Stimulated activated naive B cell treated with anti-CD40 and anti-IgM and Interleukin-4, amounts not matched to agents 10 μg/mL and 1 μg/mL and 100 μg/mL, for 72 hours (primary cell): ENCODE results near the gene FOXP1.

Experiments used
- ATAC-seq, 2 donors: fragments of 150-1000 bp; cut with Tn5 transposase; replicated peaks; 2 replicates each; pipeline ENCODE4 v1.10.0; 2021; ENCODE audit warnings: moderate library complexity in 1 of 2
- DNase-seq: peaks from one replicate; pipeline ENCODE4 v3.0.0; 2021
- H3K27ac Mint-ChIP-seq: one replicate; pipeline ENCODE4 v1.8.0; 2022; ENCODE audit warnings: mild to moderate bottlenecking, mixed read lengths
- H3K27me3 Mint-ChIP-seq, 2 donors: one replicate each; pipeline ENCODE4 v1.8.0; 2022; ENCODE audit warnings: mixed read lengths in 2 of 2
- H3K36me3 Mint-ChIP-seq, 2 donors: one replicate each; pipeline ENCODE4 v1.8.0; 2022; ENCODE audit warnings: mixed read lengths in 2 of 2, mild to moderate bottlenecking in 1 of 2
- H3K4me1 Mint-ChIP-seq, 2 donors: one replicate each; pipeline ENCODE4 v1.8.0; 2022; ENCODE audit warnings: mixed read lengths in 2 of 2, mild to moderate bottlenecking in 1 of 2
- H3K4me3 Mint-ChIP-seq, 2 donors: one replicate each; pipeline ENCODE4 v1.8.0; 2022; ENCODE audit warnings: mild to moderate bottlenecking in 2 of 2, mixed read lengths in 2 of 2, moderate library complexity in 1 of 2
- H3K9me3 Mint-ChIP-seq, 2 donors: one replicate each; pipeline ENCODE4 v1.8.0; 2022; ENCODE audit warnings: mixed read lengths in 2 of 2, mild to moderate bottlenecking in 1 of 2

The FOXP1 gene

GRCh38 chr3:71131375-71132314 lies 451.9 kb downstream of the FOXP1 start:
- ATAC-seq (peak; percentile 31 to 48), DNase-seq (no peak)
- Mint-ChIP-seq H3K4me3 (peak overlapping the region; percentile 86 to 97), H3K4me1 (peaks cover 43 to 78% of the 10 kb centered on the region in 2 donors), H3K27me3 (no peaks in the 10 kb centered on the region), H3K9me3 (no peaks in the 10 kb centered on the region), H3K36me3 (peaks cover 10 to 25% of the 10 kb centered on the region in 2 donors), H3K27ac (peak overlapping the region; percentile 99)

- Mint-ChIP-seq H3K27ac (peak overlapping the region; percentile 99), H3K4me1 (peaks cover 47 to 83% of the 10 kb centered on the region in 2 donors), H3K4me3 (peak overlapping the region; percentile 86 to 97), H3K9me3 (no peaks in the 10 kb centered on the region), H3K27me3 (no peaks in the 10 kb centered on the region), H3K36me3 (peaks cover 13 to 29% of the 10 kb centered on the region in 2 donors)
- DNase-seq (peak; percentile 60), ATAC-seq (peak; percentile 76 to 81)
These were observed 452.8 kb downstream of the FOXP1 start for GRCh38 chr3:71130471-71131374.

GRCh38 chr3:71129611-71130431 lies 453.7 kb downstream of the FOXP1 start:
- DNase-seq = no peak
- H3K9me3 Mint-ChIP-seq = no peaks in the 10 kb centered on the region
- peaks cover 50 to 81% of the 10 kb centered on the region in 2 donors for H3K4me1 Mint-ChIP-seq
- H3K27ac Mint-ChIP-seq = peak overlapping the region; percentile 99
- peak; percentile 15 to 21 for ATAC-seq
- peak overlapping the region; percentile 86 to 97 for H3K4me3 Mint-ChIP-seq
- peaks cover 17 to 37% of the 10 kb centered on the region in 2 donors for H3K36me3 Mint-ChIP-seq
- H3K27me3 Mint-ChIP-seq = no peaks in the 10 kb centered on the region

GRCh38 chr3:71128961-71129360 lies 454.6 kb downstream of the FOXP1 start:
- DNase-seq = no peak
- Mint-ChIP-seq H3K27ac (peak overlapping the region; percentile 99), H3K27me3 (no peaks in the 10 kb centered on the region), H3K9me3 (no peaks in the 10 kb centered on the region), H3K36me3 (peaks cover 17 to 36% of the 10 kb centered on the region in 2 donors), H3K4me1 (peaks cover 46 to 77% of the 10 kb centered on the region in 2 donors), H3K4me3 (peak overlapping the region; percentile 86 to 97)
- ATAC-seq = no peak

GRCh38 chr3:71127844-71128243 lies 455.7 kb downstream of the FOXP1 start:
- DNase-seq = no peak
- Mint-ChIP-seq H3K4me3 (peak overlapping the region; percentile 86 to 97), H3K27ac (peak overlapping the region; percentile 91), H3K4me1 (peaks cover 49 to 78% of the 10 kb centered on the region in 2 donors), H3K9me3 (no peaks in the 10 kb centered on the region), H3K36me3 (peaks cover 22 to 37% of the 10 kb centered on the region in 2 donors), H3K27me3 (no peaks in the 10 kb centered on the region)
- ATAC-seq = no peak

- H3K36me3 Mint-ChIP-seq = peaks cover 23 to 39% of the 10 kb centered on the region in 2 donors
- H3K4me1 Mint-ChIP-seq = peaks cover 48 to 80% of the 10 kb centered on the region in 2 donors
These were observed 456.3 kb downstream of the FOXP1 start for GRCh38 chr3:71127052-71127831.

GRCh38 chr3:71125738-71126137 lies 457.8 kb downstream of the FOXP1 start:
- Mint-ChIP-seq H3K27me3 (no peaks in the 10 kb centered on the region), H3K4me3 (peak overlapping the region; percentile 44 to 61), H3K9me3 (no peaks in the 10 kb centered on the region), H3K27ac (peak overlapping the region; percentile 91), H3K36me3 (peaks cover 25 to 47% of the 10 kb centered on the region in 2 donors), H3K4me1 (peaks cover 47 to 81% of the 10 kb centered on the region in 2 donors)
- ATAC-seq = no peak
- DNase-seq = no peak

More at GRCh38 chr3:71127052-71127831, 456.3 kb downstream of the FOXP1 start:
- ATAC-seq (peak; percentile 56 to 58), DNase-seq (no peak)
- Mint-ChIP-seq H3K9me3 (no peaks in the 10 kb centered on the region), H3K27ac (peak overlapping the region; percentile 91), H3K27me3 (no peaks in the 10 kb centered on the region), H3K4me3 (peak overlapping the region; percentile 86 to 97)

- no peak for DNase-seq
- ATAC-seq = no peak
- Mint-ChIP-seq H3K27ac (no peak overlapping the region), H3K27me3 (no peaks in the 10 kb centered on the region), H3K36me3 (peaks cover 23 to 48% of the 10 kb centered on the region in 2 donors), H3K4me1 (peaks cover 56 to 92% of the 10 kb centered on the region in 2 donors), H3K4me3 (no peak overlapping the region), H3K9me3 (no peaks in the 10 kb centered on the region)
These were observed 459.5 kb downstream of the FOXP1 start for GRCh38 chr3:71124048-71124447.

- peak overlapping the region; percentile 63 for H3K27ac Mint-ChIP-seq
- no peak for ATAC-seq
- no peak overlapping the region for H3K4me3 Mint-ChIP-seq
- H3K27me3 Mint-ChIP-seq = no peaks in the 10 kb centered on the region
- peaks cover 64 to 92% of the 10 kb centered on the region in 2 donors for H3K4me1 Mint-ChIP-seq
- no peaks in the 10 kb centered on the region for H3K9me3 Mint-ChIP-seq
- no peak for DNase-seq
- H3K36me3 Mint-ChIP-seq = peaks cover 26 to 52% of the 10 kb centered on the region in 2 donors
These were observed 460.9 kb downstream of the FOXP1 start for GRCh38 chr3:71122641-71123040.

GRCh38 chr3:71121429-71122167 lies 461.9 kb downstream of the FOXP1 start:
- Mint-ChIP-seq H3K4me1 (peaks cover 65 to 92% of the 10 kb centered on the region in 2 donors), H3K9me3 (no peaks in the 10 kb centered on the region), H3K27me3 (no peaks in the 10 kb centered on the region), H3K4me3 (peak overlapping the region in 1 of 2 donors; percentile 59), H3K36me3 (peaks cover 35 to 60% of the 10 kb centered on the region in 2 donors), H3K27ac (peak overlapping the region; percentile 80)
- ATAC-seq (no peak), DNase-seq (no peak)

GRCh38 chr3:71120012-71120411 lies 463.5 kb downstream of the FOXP1 start:
- Mint-ChIP-seq H3K9me3 (no peaks in the 10 kb centered on the region), H3K27ac (peak overlapping the region; percentile 49), H3K36me3 (peaks cover 28 to 54% of the 10 kb centered on the region in 2 donors), H3K4me3 (no peak overlapping the region), H3K4me1 (peaks cover 61 to 95% of the 10 kb centered on the region in 2 donors), H3K27me3 (no peaks in the 10 kb centered on the region)
- ATAC-seq (no peak), DNase-seq (no peak)

GRCh38 chr3:71119171-71119570 lies 464.4 kb downstream of the FOXP1 start:
- H3K27ac Mint-ChIP-seq = peak overlapping the region; percentile 92
- DNase-seq (no peak), ATAC-seq (no peak)
- H3K36me3 Mint-ChIP-seq = peaks cover 34 to 57% of the 10 kb centered on the region in 2 donors
- peak overlapping the region in 1 of 2 donors; percentile 30 for H3K4me3 Mint-ChIP-seq
- peaks cover 65 to 96% of the 10 kb centered on the region in 2 donors for H3K4me1 Mint-ChIP-seq
- H3K27me3 Mint-ChIP-seq = no peaks in the 10 kb centered on the region
- no peaks in the 10 kb centered on the region for H3K9me3 Mint-ChIP-seq
